GM18502 (cell line): Measurements from ENCODE around the gene AMBN.
A peak's percentile ranks its signal among the peaks of the same experiment; 100 is the strongest.
"Not testable (repeated sequence)": the region's sequence is repeated elsewhere in the genome, so short reads cannot be mapped to it uniquely, and the experiment has no call there.

ENCODE experiments used
- ATAC-seq: cut with Tn5 transposase; IDR thresholded peaks from one replicate; pipeline ENCODE4 v1.9.1; 2021; ENCODE audit warnings: mild to moderate bottlenecking; ENCODE audit not compliant: unreplicated experiment, poor library complexity

AMBN gene

DNA sequence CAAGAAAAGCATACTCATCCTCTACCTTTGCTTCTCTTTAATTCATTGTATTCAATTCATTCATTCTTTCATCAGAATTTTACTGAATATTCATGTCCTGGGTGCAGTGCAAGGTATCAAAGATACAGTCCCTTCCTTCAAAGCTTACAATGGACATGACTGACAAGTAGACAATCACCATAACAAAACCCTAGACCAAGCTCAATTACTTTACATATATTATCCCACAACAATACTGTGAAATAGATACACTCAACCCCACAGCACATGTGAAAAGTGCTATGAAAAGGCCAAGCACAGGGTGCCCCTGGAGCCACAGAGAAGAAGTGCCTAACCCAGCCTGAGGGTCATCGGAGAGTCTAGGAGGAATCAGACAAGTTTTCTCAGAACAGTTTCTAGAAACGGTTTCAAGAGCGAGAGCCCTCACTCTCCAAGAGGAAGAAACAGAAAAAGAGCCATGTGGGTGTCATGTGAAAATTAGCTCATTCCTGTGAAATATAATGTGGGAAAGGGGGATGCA, 15.3 kb downstream of the AMBN start:
- ATAC-seq, result no peak

DNA sequence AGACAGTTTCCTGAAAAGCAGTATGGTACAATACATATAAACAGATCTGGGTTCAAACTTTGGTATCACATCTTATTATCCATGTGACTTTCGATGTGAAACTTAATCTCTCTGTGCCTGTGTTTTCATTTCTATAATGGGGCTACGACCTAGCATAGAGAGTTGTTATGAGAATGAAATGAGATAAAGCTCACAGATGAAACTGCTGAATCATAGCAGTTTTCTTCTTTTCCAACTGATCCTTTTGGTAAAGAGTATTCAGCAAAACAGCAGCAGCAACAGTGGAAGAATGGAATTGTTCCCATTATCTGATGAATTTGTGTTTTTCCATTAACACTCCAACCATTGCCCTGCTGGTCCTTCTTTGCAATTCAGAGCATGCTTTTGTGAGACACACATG, 16.3 kb downstream of the AMBN start:
- ATAC-seq, result no peak

DNA sequence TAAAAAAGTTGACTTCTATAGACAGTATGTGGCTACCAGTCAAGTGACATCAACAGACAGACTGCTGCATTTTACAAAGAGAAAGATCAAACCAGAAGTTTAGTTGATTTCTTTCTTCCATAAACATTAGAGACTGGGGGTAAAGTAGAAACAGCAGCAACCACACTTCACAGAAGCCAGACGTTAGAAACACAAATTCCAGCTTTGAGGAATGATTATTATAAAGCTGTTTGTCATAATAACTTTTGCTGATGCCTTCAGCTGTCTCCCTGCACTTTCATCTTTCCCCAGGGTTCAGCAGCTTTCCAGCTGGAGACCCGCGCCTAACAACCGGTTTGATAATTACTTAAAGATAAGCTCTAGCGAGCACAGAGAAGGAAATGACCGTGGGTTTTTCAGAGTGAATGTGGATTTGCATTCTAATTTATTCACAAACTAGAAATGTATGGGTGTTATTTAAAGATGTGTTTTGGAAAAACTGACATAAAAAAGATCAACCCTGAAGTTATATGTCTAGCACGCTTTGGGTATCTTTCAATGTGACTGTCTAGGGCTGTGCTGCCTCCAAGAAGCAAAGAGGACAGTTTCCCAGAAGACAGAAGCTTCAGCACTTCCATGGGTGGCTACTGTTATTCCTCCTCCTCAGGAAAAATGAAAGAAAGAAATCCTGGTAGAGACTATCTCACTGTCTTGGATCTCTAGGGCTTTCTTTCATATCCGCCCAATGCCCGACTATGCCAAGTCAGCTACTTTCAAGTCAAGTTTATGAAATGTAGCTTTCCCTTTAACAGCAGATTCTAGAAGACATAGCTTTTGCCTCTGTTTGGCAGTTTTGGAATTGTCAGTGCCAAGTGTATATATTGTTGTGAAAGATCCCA, 21.5 kb downstream of the AMBN start:
- ATAC-seq, result peak; percentile 58

DNA sequence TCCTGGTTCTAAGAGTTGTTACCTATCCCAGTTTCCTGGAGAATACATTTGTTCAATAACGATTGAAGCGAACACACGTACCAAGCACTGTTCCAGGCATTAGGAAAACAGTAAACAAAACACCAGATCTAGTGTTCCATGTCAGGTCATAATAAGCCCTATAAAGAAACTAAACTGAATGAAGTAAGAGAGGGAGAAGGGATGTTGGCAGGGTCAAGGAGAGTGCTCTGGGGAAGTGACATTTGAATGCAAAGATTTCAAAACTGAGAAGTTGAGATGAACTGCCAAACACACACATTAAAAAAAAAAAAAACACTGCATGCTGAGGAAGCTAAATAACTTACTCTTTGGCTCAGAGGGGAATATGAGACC, 22.1 kb downstream of the AMBN start:
- no peak for ATAC-seq

DNA sequence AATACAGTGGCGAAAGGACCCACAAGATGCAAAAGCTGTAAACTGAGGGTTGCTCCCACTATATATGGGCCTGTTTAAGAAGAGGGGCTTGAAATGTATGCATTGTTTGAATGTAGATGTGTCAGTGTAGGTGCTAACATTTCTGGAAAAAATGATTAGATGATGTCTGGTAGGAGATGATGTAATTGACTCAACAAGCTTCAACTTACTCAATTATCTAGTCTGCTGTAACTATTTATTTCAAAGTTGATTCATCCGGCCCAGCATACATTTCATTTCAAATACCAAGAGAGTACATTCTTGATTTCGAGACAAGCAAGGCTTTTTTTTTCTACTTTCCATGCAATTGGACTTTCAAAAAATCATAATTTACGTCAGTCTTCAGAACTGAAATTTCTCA, 27.2 kb downstream of the AMBN start:
- no peak for ATAC-seq

DNA sequence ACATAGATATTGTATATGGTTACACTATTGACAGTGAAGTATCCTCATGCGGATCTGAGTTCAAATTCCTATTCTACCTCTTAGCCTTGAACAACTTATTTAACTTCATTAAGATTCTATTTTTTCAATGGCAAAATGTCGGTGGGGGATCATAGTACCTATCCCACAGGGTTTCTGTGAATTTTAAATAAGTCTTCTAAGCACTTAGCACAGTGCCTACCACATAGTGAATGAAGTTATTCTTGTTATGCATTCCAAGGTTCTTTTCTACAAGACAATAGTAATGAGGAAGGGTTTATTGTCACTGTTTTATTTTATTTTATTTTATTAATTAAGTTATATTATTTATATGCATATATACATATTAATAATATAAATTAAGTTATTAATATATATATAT, 27.7 kb downstream of the AMBN start:
- ATAC-seq, result no peak

DNA sequence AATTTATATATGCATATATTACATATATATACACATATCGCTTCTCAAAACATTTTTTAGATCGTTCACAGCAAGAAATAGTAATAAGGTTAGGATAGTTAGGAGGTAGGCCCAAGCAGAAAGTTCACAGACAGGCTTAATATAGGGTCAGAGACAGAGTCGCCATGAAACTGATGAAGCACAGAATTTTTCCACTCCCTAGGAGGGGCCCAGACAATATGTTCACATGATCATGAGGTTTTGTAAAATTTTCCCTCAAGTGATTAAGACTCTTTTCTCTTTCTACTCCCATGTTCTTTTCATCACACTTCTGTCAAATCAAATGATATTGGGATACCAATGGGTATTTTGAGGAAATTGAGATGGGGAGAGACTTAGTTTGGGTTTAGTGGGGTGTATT, 31.3 kb downstream of the AMBN start:
- ATAC-seq, result no peak

DNA sequence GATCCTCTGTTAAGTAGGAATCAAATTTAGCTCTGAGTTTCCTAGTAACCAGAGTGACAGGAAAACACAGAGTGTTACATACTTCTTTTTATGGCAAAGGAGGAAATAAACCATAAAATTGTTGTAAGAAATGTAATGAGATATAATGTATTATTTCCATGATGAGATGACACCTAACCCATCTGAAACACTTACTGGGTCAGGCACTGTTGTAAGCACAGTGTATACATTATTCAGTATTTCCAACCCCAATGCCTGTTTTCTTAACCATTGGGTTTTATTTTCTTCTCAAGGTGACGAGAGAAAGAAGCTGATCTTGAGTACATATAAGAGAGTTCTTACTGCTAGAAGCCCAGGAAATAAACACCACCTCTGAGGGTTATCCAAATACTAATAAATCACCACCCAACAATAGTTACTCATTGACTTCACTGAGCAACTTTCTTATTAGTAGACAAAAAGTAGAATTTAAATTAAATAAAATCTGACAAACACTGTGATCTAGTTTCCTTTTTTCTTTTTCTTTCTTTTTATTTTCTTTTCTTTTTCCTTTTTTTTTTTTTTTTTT, 32.3 kb downstream of the AMBN start:
- ATAC-seq, result no peak

DNA sequence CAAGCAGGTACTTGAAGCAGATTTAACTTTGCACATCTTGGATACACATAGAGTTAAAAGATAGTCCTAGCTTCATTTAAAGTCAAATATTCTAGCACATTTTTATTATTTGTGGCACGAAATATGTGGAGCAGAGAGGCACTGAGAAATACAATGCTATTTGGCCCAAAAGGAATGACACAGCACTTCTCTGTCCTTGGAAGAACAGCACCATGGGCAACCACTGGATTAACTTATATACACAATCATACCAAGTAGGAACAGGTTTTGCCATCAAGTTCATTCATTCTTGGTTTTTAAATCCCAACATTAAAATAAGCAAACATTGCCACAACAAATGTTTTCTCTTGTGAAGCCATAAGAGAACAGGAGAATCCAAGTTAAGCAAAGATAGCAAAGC, 35.6 kb downstream of the AMBN start:
- no peak for ATAC-seq

DNA sequence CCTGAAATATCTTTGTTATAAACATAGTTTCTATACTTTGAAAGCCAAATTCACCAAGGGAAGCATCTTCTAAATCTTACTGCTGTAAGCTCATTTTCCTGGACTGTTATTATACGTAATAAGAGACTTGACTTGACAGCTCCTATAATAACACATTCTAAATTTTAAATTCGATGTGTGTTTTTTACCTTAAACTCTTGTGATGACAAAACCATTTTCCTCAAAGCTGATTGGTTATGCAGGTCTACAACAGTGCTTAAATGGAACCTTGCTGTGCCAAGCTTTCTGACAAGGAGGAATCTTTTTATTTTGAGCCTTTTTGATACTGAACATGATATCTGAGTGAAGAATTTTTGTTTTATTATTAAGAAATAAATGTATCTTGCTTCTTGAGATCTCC, 36.4 kb downstream of the AMBN start, which contains the start of gene ENAM:
ENAM (plus strand) TSS at position 301 of the 400 bp plus-strand sequence. CDS start 757 bp downstream, outside the sequence.
- no peak for ATAC-seq

DNA sequence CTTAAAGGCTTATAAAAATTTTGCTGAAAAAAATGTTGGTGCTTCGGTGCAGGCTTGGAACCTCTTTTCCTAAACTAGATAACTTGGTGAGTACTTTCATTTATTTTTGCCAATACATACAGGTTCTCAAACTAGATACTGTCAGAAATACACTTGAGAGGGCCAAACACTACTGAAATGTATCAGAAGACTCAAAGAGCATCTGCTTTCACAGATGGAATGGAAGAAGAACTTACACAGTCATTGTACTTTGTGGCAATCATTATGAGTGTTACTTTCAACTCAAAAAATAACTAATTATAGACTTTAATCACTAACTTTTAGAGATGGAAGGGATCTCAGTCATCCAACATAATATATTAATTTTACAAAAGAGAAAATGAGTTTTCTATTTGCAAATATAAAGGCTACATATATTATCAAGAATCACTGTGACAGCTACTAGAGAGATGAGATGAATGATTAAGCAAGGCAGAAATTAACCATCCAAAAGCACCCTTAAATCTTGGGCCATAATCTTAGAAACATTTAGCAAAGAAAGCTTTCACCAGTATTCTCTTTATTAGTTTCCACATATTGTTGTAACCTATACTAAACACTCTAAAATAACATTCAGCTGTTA, 37.5 kb downstream of the AMBN start:
- no peak for ATAC-seq

DNA sequence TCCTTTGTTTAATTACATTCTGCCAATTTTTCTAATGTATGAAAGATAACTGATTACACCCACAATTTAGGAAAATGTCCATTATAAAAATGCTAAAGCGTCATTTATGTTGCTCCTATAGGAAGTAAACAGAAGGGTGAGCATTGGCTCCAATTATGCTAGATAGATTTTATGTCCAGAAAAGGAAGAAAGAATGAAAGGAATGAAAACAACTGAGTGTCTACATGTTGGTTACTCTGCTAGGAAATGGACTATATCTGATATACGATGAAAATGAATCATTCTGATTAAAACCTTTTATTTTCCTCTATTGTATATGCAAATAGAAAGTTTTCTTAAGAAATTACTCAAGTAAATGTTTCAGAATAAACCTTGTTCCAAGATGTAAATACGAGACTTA, 38.1 kb downstream of the AMBN start:
- ATAC-seq, result no peak

DNA sequence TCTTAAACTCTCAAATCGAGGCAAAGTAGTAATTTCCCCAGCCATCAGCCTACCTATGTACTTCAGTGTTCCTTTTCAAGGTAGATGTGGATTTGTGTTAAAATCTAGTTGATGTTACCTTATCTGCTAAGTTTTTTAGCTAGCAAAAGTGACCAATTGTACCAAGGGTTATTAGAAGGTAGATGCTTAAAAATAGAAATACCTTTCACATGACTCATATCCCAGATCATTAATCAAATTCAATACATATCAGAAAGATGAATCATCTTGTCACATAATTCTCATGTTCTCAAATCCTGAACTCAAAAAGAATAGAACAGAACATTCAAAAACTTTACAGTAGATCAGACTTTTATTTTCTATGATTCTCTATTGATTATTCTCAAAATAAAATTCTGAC, 40.0 kb downstream of the AMBN start:
- ATAC-seq, result no peak

DNA sequence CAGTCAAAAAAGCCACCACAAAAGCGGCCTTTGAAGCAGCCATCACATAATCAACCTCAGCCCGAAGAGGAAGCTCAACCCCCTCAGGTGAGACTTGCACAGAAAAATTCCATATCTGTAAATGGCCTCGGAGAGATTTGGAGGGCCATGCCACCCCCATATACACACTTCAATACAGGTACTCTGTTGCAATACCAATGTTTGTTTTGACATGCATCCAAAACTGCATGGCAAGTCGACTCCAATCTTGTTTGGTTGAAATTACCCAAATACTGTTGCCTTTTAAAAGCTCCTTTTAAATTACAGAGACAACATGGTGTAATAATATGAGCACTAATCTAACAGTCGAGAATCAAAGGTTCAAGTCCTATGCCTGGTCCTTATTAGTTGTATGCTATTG, 42.4 kb downstream of the AMBN start:
- ATAC-seq, result no peak

DNA sequence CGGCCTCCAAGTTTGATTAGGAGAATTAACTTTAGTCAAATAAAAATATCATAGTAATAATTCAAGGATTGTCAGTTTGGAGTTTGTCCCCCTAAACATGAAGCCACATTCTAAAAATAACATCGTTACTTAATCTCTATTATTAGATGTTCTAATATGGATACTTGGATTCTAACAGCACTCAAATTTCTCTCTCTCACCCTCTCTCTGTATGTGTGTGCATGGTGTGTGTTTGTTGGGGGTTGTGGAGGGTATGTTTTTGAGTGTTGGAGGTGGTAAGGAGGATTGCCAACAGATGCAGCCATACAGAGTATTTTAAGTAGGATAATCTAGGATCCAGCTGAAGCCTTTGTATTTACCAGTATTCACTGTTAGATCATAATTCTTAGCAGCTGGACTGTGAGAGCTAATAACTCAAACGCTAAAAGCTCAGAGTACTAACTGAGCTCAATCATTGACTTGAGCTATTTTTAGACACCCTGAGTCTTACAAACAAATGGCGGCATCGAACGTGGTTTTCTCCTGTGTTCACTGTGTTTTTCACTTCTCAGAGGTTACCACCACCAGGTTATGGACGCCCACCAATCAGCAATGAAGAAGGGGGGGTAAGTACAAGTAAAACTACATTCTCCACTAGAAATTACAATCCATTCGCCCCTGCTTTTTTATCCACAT, 45.3 kb downstream of the AMBN start:
- no peak for ATAC-seq

DNA sequence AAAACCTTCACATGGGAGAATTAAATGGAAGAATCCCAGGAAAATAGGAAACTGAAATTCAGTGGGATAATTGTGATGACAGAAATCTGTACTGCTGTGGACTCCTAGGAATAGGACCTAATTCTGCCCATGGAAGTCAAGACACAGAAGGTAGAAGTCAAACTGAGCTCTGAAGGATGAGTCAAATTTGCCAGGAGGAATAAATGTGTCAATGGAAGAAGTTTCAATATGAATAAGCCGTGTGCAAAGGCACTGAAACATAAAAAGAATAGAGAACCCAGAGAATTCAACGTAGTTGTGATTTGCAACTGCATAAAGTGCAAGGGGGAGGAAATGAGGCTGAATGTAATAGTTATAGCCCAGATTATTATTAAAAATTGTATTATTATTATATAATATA, 48.1 kb downstream of the AMBN start:
- peak; percentile 86 for ATAC-seq

DNA sequence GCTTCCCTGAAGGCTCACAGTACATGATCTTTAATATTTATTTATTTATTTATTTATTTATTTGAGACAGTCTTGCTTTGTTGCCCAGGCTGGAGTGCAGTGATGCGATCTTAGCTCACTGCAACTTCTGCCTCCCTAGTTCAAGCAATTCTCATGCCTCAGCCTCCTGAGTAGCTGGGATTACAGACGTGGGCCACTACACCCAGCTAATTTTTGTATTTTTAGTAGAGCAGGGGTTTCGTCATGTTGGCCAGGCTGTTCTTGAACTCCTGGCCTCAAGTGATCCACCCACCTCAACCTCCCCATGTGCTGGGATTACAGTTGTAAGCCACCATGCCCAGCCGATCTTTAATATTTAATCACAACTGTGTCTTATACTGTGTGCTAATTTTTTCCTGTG, 58.7 kb downstream of the AMBN start:
- ATAC-seq, result not testable (repeated sequence)

DNA sequence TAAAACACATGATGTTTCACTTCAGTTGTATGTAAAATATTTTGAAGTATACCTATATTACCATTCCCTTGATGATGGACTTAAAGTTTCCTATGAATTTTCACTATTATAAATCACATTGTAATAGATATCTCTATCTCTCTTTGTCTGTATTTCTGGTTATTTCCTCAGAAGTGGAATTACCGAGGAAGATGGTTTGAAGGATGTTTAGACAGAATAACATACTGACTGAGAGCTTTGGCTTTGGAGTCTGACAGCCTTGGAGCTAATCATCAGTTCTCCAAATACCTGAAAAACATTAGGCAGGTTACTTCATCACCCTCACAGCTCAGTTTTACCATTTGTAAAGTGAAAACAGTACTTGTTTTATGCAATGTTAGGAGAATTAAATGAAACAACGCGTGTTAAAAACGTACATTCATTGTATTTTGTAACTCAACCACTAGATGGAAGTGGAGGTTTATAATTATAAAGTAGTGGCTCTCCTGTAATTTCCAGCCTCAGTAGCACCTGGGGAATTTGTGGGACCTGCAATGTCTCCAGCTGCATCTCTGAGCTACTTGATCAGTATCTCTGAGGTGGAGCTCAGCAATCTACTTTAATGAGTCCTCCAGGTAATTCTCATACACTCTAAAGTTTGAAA, 59.9 kb downstream of the AMBN start:
- peak; percentile 62 for ATAC-seq

DNA sequence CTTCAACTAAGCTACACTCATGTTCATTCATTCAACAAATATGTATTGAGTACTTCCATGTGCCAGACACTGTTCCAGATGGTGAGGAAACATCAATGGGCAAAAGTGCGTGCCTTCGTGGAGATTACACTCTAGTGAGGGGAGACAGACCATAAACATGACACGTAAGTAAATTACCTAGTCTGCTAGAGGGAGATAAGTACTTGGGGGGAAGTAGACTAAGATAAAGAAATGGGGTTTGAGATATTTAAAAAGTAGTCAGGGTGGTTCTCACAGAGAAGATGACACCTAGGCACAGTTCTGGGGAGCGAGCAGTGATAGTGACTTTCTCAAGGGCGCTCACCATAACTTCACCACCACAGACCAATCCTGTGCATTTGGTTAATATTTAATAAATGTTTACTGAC, 62.6 kb downstream of the AMBN start:
- ATAC-seq, result no peak
